ENCODE data around the gene STAC.

GRCh38 chr3:36373084-36373483, 7.2 kb upstream of the STAC start:
- no peak for TF ChIP-seq EZH2 (optimal IDR thresholded peaks at IDR 0.05; ENCODE audit: low read depth, low read length)
- TF ChIP-seq, protein P1, sequence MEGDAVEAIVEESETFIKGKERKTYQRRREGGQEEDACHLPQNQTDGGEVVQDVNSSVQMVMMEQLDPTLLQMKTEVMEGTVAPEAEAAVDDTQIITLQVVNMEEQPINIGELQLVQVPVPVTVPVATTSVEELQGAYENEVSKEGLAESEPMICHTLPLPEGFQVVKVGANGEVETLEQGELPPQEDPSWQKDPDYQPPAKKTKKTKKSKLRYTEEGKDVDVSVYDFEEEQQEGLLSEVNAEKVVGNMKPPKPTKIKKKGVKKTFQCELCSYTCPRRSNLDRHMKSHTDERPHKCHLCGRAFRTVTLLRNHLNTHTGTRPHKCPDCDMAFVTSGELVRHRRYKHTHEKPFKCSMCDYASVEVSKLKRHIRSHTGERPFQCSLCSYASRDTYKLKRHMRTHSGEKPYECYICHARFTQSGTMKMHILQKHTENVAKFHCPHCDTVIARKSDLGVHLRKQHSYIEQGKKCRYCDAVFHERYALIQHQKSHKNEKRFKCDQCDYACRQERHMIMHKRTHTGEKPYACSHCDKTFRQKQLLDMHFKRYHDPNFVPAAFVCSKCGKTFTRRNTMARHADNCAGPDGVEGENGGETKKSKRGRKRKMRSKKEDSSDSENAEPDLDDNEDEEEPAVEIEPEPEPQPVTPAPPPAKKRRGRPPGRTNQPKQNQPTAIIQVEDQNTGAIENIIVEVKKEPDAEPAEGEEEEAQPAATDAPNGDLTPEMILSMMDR (IDR thresholded peaks at IDR 0.05; ENCODE audit: low read length): no peak
- no peak for TF ChIP-seq EZH2phosphoT487 (IDR thresholded peaks at IDR 0.05; ENCODE audit: low read length)
